Skeletal muscle satellite cell (primary cell): Measurements from ENCODE around the gene ZNF775.

Experiments
- H3K27me3 ChIP-seq: 2 replicates; pipeline ENCODE4 v1.7.0; 2013; ENCODE audit warnings: low read length; ENCODE audit not compliant: control insufficient read depth, insufficient read depth
- H3K36me3 ChIP-seq: 2 replicates; pipeline ENCODE4 v1.7.0; 2013; ENCODE audit warnings: mild to moderate bottlenecking, control low read depth, low read length; ENCODE audit not compliant: insufficient read depth
- H3K4me1 ChIP-seq: 2 replicates; pipeline ENCODE4 v1.7.0; 2013; ENCODE audit warnings: low read length; ENCODE audit not compliant: control insufficient read depth, insufficient read depth
- H3K4me2 ChIP-seq: 2 replicates; pipeline ENCODE4 v1.7.0; 2013; ENCODE audit warnings: mild to moderate bottlenecking, low read length
- H3K4me3 ChIP-seq: 2 replicates; pipeline ENCODE4 v1.7.0; 2013; ENCODE audit warnings: low read length
- H3K9ac ChIP-seq: 2 replicates; pipeline ENCODE4 v1.7.0; 2013; ENCODE audit warnings: mild to moderate bottlenecking, low read depth, low read length, moderate library complexity
- H3K9me3 ChIP-seq: replicated peaks from 2 replicates; pipeline ENCODE4 v1.7.0; 2013; ENCODE audit warnings: mild to moderate bottlenecking, control low read depth, low read length

Gene ZNF775

GRCh38 chr7:150338166-150338829, 40.8 kb upstream of the ZNF775 start:
- Histone ChIP-seq H3K9ac (no peak overlapping the region), H3K4me3 (no peak overlapping the region), H3K4me1 (peaks cover 13% of the 10 kb centered on the region), H3K4me2 (no peak overlapping the region), H3K9me3 (no peaks in the 10 kb centered on the region), H3K27me3 (peaks cover 52% of the 10 kb centered on the region), H3K36me3 (no peaks in the 10 kb centered on the region)

GRCh38 chr7:150339409-150339809, 39.7 kb upstream of the ZNF775 start:
- no peak overlapping the region for H3K4me3 ChIP-seq
- H3K4me1 ChIP-seq, result peaks cover 13% of the 10 kb centered on the region
- H3K9me3 ChIP-seq, result no peaks in the 10 kb centered on the region
- H3K9ac ChIP-seq, result no peak overlapping the region
- H3K27me3 ChIP-seq, result peaks cover 60% of the 10 kb centered on the region
- no peaks in the 10 kb centered on the region for H3K36me3 ChIP-seq
- H3K4me2 ChIP-seq, result peak overlapping the region; percentile 63

GRCh38 chr7:150340024-150340749, 38.9 kb upstream of the ZNF775 start:
- H3K9me3 ChIP-seq, result no peaks in the 10 kb centered on the region
- H3K4me1 ChIP-seq, result peaks cover 13% of the 10 kb centered on the region
- peak overlapping the region; percentile 49 for H3K4me3 ChIP-seq
- H3K4me2 ChIP-seq, result peak overlapping the region; percentile 63
- no peaks in the 10 kb centered on the region for H3K36me3 ChIP-seq
- H3K27me3 ChIP-seq, result peaks cover 60% of the 10 kb centered on the region
- no peak overlapping the region for H3K9ac ChIP-seq

GRCh38 chr7:150340875-150341262, 38.3 kb upstream of the ZNF775 start:
- peaks cover 13% of the 10 kb centered on the region for H3K4me1 ChIP-seq
- H3K9me3 ChIP-seq, result no peaks in the 10 kb centered on the region
- H3K4me2 ChIP-seq, result no peak overlapping the region
- no peaks in the 10 kb centered on the region for H3K36me3 ChIP-seq
- peaks cover 60% of the 10 kb centered on the region for H3K27me3 ChIP-seq
- H3K4me3 ChIP-seq, result no peak overlapping the region
- H3K9ac ChIP-seq, result no peak overlapping the region

GRCh38 chr7:150341263-150342120, 37.6 kb upstream of the ZNF775 start, which contains the start of gene RARRES2:
TSS of gene RARRES2 (minus strand) at chr7:150341629. CDS start at chr7:150340609, 1,020 bp downstream.
- Histone ChIP-seq H3K4me1 (peaks cover 13% of the 10 kb centered on the region), H3K27me3 (peaks cover 60% of the 10 kb centered on the region), H3K9me3 (no peaks in the 10 kb centered on the region), H3K36me3 (no peaks in the 10 kb centered on the region), H3K4me3 (no peak within 1 kb of the TSS), H3K9ac (no peak within 1 kb of the TSS), H3K4me2 (peak within 1 kb of the TSS; percentile 63)

- Histone ChIP-seq H3K9me3 (no peaks in the 10 kb centered on the region), H3K4me2 (no peak overlapping the region), H3K4me3 (no peak overlapping the region), H3K36me3 (no peaks in the 10 kb centered on the region), H3K27me3 (peaks cover 60% of the 10 kb centered on the region), H3K9ac (no peak overlapping the region), H3K4me1 (peaks cover 13% of the 10 kb centered on the region)
Observed at GRCh38 chr7:150342121-150342408, 37.1 kb upstream of the ZNF775 start.

GRCh38 chr7:150343225-150343624, 35.9 kb upstream of the ZNF775 start:
- Histone ChIP-seq H3K4me3 (no peak overlapping the region), H3K27me3 (peaks cover 54% of the 10 kb centered on the region), H3K9ac (no peak overlapping the region), H3K4me2 (no peak overlapping the region), H3K4me1 (peaks cover 13% of the 10 kb centered on the region), H3K9me3 (no peaks in the 10 kb centered on the region), H3K36me3 (no peaks in the 10 kb centered on the region)

GRCh38 chr7:150344299-150344698, 34.8 kb upstream of the ZNF775 start:
- H3K9me3 ChIP-seq, result no peaks in the 10 kb centered on the region
- peaks cover 46% of the 10 kb centered on the region for H3K27me3 ChIP-seq

GRCh38 chr7:150345012-150345411, 34.1 kb upstream of the ZNF775 start:
- Histone ChIP-seq H3K4me1 (peaks cover 4% of the 10 kb centered on the region), H3K9ac (no peak overlapping the region), H3K4me2 (no peak overlapping the region), H3K9me3 (no peaks in the 10 kb centered on the region), H3K4me3 (no peak overlapping the region), H3K36me3 (no peaks in the 10 kb centered on the region), H3K27me3 (peaks cover 40% of the 10 kb centered on the region)

More at GRCh38 chr7:150344299-150344698, 34.8 kb upstream of the ZNF775 start:
- no peak overlapping the region for H3K9ac ChIP-seq
- H3K36me3 ChIP-seq, result no peaks in the 10 kb centered on the region
- H3K4me1 ChIP-seq, result peaks cover 10% of the 10 kb centered on the region
- no peak overlapping the region for H3K4me2 ChIP-seq
- H3K4me3 ChIP-seq, result no peak overlapping the region

- Histone ChIP-seq H3K4me2 (no peak overlapping the region), H3K36me3 (no peaks in the 10 kb centered on the region), H3K9me3 (no peaks in the 10 kb centered on the region), H3K9ac (no peak overlapping the region), H3K27me3 (peaks cover 30% of the 10 kb centered on the region), H3K4me1 (no peaks in the 10 kb centered on the region), H3K4me3 (no peak overlapping the region)
Observed at GRCh38 chr7:150346922-150347321, 32.2 kb upstream of the ZNF775 start.

GRCh38 chr7:150351587-150352194, 27.4 kb upstream of the ZNF775 start:
- Histone ChIP-seq H3K4me2 (no peak overlapping the region), H3K9ac (no peak overlapping the region), H3K4me1 (no peaks in the 10 kb centered on the region), H3K4me3 (no peak overlapping the region), H3K36me3 (no peaks in the 10 kb centered on the region), H3K9me3 (no peaks in the 10 kb centered on the region), H3K27me3 (peaks cover 9% of the 10 kb centered on the region)
